Ureter (tissue), 1 donor: ENCODE results near the gene DDX23. TPM values are rescaled to one million over a fixed set of nuclear protein-coding genes. Genes with fewer than 3 reads are reported as not detected.

ENCODE experiments used
- total RNA-seq: library from RNA; stranded (reverse); gene quantifications from one replicate; pipeline ENCODE4 v1.2.4, GENCODE V29; 2023
- donor health status: DM: yes; HTN: yes; CAD: no.

Gene DDX23
- total RNA-seq, 1 donor from 2014 or later = 71.7 TPM

Other genes with a start within 250 kb of the DDX23 start
- 34.0 TPM for gene KANSL2, start 169.9 kb downstream of the DDX23 start, total RNA-seq
- 44.3 TPM for gene CCNT1, start 135.5 kb downstream of the DDX23 start, total RNA-seq
- gene ADCY6, start 63.1 kb downstream of the DDX23 start, total RNA-seq = 98.0 TPM
- 59.7 TPM for gene CACNB3, start 33.7 kb downstream of the DDX23 start, total RNA-seq
- 1.9 TPM for gene RND1, start 13.7 kb upstream of the DDX23 start, total RNA-seq
- 24.9 TPM for gene FKBP11, start 73.3 kb upstream of the DDX23 start, total RNA-seq
- 164 TPM for gene ARF3, start 105.3 kb upstream of the DDX23 start, total RNA-seq
- gene WNT10B, start 119.6 kb upstream of the DDX23 start, total RNA-seq = 2.0 TPM
- not detected for gene WNT1, start 126.2 kb upstream of the DDX23 start, total RNA-seq
- gene DDN, start 147.2 kb upstream of the DDX23 start, total RNA-seq = 0.10 TPM
- 72.6 TPM for gene PRKAG1, start 166.6 kb upstream of the DDX23 start, total RNA-seq
- gene KMT2D, start 208.6 kb upstream of the DDX23 start, total RNA-seq = 115 TPM
- gene RHEBL1, start 217.8 kb upstream of the DDX23 start, total RNA-seq = not detected
- gene DHH, start 242.6 kb upstream of the DDX23 start, total RNA-seq = 0.70 TPM